GM13977 (cell line): ENCODE results near the gene VPREB1.
A peak's percentile ranks its signal among the peaks of the same experiment; 100 is the strongest.

Source experiments
- DNase-seq: peaks from one replicate; pipeline ENCODE4 v3.0.0; 2012; ENCODE audit warnings: low spot score
- in situ Hi-C: fragments of 300-500 bp; cut with MboI; formaldehyde crosslinking; loops from one replicate; pipeline ENCODE4 v1.12.0; 2022; ENCODE audit warnings: low sequenced_read_pairs, low pct_unique_long_range_greater_than_20kb, mixed read lengths, inconsistent platforms; ENCODE audit not compliant: unreplicated experiment
- TF ChIP-seq, protein P1 (sequence below): IDR thresholded peaks from 2 replicates; pipeline ENCODE4 v1.5.1; 2012; ENCODE audit warnings: mild to moderate bottlenecking, control low read depth; ENCODE audit not compliant: insufficient read depth; ENCODE audit errors: extremely low read depth, missing control alignments

Gene VPREB1

DNA sequence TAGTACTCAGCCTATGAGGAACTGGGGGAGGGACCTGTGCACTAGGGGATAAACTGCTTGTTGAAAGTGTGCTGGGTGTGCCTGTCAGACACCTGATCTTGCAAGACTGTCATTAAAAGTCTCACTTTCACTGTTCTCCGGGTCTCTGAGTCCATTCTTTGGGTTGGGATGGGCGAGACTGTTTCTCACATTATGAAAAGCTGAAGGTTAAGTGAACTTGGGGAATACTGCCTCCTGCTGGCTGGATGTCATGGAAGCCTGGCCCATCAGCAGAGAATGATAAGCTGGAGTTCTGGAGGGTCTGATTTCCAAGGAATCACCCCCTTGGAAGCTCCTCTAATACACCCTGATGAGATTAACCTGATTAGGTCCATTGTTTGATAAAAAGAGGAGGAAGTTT is 9.0 kb upstream of the VPREB1 start:
- DNase-seq = peak; percentile 75
- TF ChIP-seq, protein P1, sequence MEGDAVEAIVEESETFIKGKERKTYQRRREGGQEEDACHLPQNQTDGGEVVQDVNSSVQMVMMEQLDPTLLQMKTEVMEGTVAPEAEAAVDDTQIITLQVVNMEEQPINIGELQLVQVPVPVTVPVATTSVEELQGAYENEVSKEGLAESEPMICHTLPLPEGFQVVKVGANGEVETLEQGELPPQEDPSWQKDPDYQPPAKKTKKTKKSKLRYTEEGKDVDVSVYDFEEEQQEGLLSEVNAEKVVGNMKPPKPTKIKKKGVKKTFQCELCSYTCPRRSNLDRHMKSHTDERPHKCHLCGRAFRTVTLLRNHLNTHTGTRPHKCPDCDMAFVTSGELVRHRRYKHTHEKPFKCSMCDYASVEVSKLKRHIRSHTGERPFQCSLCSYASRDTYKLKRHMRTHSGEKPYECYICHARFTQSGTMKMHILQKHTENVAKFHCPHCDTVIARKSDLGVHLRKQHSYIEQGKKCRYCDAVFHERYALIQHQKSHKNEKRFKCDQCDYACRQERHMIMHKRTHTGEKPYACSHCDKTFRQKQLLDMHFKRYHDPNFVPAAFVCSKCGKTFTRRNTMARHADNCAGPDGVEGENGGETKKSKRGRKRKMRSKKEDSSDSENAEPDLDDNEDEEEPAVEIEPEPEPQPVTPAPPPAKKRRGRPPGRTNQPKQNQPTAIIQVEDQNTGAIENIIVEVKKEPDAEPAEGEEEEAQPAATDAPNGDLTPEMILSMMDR = peak; percentile 85
- in situ Hi-C loops = no loop called here

DNA sequence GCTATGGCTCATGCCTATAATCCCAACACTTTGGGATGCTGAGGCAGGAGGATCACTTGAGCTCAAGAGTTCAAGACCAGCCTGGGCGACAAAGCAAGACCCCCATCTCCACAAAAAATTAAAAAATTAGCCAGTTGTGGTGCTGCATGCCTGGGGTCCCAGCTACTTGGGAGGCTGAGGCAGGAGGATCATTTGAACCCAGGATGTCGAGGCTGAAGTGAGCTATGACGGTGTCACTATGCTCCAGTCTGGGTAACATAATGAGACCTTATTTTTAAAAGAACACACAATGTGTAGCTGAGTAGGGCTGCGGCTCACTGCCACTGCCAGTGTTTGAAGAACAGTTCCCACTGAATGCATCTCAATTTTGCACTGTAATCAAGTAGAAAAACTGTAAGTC is 7.1 kb upstream of the VPREB1 start:
- DNase-seq = no peak
- in situ Hi-C loops = no loop called here
- TF ChIP-seq, protein P1 = no peak

DNA sequence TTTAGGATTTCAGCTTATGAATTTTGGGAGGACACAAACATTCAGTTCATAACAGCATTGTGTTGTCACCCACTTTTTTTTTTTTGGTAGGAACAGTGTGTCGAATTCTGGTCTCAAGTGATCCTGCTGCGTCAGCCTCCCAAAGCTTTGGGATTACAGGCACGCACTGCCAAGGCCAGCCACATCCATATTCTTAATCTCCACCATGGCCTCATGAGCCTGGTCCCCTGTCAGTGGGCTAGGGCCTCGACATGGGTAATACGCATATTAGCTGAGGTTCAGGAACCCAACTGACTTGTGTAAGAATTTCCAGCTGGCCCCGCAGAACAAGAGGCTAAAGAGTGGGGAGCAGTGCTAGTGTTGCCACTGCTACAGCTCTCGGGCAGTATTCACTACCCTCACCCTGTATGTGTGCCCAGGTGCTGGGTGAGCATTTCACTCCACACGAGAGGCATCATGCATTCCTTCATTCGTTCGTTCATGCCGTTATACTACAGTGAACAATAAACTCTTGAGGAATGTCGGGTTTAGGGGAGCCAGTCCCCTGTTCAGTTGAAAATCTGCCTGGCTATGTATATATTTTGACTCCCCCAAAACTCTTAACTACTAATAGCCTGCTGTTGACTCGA is 5.2 kb upstream of the VPREB1 start:
- in situ Hi-C loops = no loop called here
- TF ChIP-seq, protein P1 = no peak
- DNase-seq = no peak

DNA sequence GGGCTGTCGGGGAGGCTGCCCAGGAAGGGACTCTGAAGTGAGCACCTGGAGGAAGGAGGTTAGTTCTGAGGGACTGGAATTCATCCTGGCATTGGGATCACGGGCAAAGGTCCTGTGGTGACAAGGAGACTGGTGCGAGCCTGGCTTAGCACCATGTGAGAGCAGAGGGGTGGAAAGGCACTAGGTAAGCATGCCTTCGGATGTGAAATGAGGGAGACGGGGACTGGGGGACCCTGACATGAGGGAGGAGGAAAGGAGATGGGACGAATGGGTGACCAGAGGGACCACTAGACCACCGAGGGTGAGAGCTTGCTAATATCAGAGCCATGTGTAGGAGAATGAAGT is 3.1 kb upstream of the VPREB1 start:
- DNase-seq = no peak
- in situ Hi-C loops = no loop called here
- TF ChIP-seq, protein P1 = no peak

DNA sequence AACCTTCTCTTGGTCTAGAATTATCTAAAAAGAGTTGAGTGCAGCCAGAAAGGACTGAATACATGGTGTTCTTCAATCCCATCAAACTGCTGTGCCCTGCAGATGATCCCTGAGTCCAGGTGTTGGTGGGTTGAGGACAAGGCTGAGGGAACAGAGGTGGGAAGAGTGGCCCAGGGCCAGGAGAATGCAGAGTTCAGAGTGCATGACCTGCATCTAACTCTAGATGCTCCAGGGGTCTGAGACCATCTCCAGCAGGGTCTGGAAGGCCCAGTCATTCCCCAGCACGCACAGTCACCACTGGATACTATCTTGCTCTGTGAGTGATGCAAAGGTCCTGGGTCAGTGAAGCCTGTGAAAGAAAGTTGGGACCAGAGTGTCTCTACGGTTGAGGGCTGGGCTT is 2.1 kb upstream of the VPREB1 start:
- TF ChIP-seq, protein P1 = no peak
- no peak for DNase-seq
- in situ Hi-C loops = no loop called here

DNA sequence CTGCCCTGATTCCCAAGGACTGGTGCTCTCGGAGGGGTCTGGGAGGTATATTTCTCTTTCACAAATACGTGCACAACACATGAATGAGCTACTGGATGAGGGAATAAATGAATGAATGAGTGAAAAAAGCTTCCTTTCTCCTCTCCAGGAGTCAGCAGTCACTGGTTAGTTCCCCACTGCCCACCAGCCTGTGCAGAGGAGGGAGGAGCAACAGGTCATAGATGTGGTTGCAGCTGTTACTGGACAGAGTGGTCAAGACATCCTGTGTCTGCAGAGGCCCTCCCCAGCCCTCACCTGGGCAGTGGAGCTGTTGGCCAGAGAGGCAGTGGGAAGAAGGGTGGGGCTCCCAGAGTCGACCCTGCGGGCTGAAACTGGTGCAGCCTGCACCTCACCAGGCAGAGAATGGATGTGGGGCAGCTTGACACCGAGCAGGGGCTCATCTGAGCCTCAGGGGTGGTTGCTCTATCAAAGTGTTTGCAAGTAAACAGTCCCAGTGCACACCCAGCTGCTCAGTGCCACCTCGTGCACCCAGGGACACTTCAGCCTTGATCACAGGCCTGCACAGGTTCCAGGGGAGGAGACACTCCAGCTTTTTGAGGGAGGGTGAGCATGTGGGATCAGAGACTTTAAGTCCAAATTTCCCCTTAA is 1.4 kb upstream of the VPREB1 start:
- in situ Hi-C loops = no loop called here
- TF ChIP-seq, protein P1 = no peak
- no peak for DNase-seq
